Heart right ventricle (tissue), 16 donors: ENCODE results near the gene ATP6V1E1. TPM values are rescaled to one million over a fixed set of nuclear protein-coding genes. Genes with fewer than 3 reads are reported as not detected.
A peak's percentile ranks its signal among the peaks of the same experiment; 100 is the strongest.

Experiments used
- ATAC-seq, 8 donors: fragments of 200-7000 bp; cut with Tn5 transposase; one replicate each; pipeline ENCODE4 v1.9.1; 2020; ENCODE audit warnings: mild to moderate bottlenecking in 8 of 8, moderate library complexity in 8 of 8, moderate number of reproducible peaks in 1 of 8
- DNase-seq, 2 donors: peaks; one replicate each; pipeline ENCODE4 v3.0.0-alpha.2; 2020
- H3K27ac ChIP-seq, 10 donors: fragments of 200-600 bp; sonication (generic) in 2 of 10; one replicate each; pipeline versions ENCODE4 v1.5.0 to v1.8.0; 2020 to 2022; ENCODE audit warnings: mild to moderate bottlenecking in 3 of 10
- H3K27me3 ChIP-seq, 7 donors: fragments of 200-600 bp; one replicate each; pipeline ENCODE4 v1.8.0; 2021 to 2022; ENCODE audit warnings: mild to moderate bottlenecking in 2 of 7
- H3K36me3 ChIP-seq, 9 donors: fragments of 200-600 bp; sonication (generic) in 1 of 9; one replicate each; pipeline versions ENCODE4 v1.5.0 to v1.8.0; 2020 to 2022; ENCODE audit warnings: mild to moderate bottlenecking in 2 of 9
- H3K4me1 ChIP-seq, 9 donors: fragments of 200-600 bp; sonication (generic) in 1 of 9; one replicate each; pipeline versions ENCODE4 v1.5.0 to v1.8.0; 2020 to 2022; ENCODE audit warnings: mild to moderate bottlenecking in 4 of 9
- H3K4me3 ChIP-seq, 10 donors: fragments of 200-600 bp; sonication (generic) in 2 of 10; one replicate each; pipeline versions ENCODE4 v1.5.0 to v1.8.0; 2020 to 2022; ENCODE audit warnings: mild to moderate bottlenecking in 7 of 10, moderate library complexity in 2 of 10
- H3K9me3 ChIP-seq, 11 donors: fragments of 200-600 bp in 10 of 11; sonication (generic) in 2 of 11; one replicate each; pipeline versions ENCODE4 v1.5.0 to v1.8.0; 2013 to 2022; ENCODE audit warnings: mild to moderate bottlenecking in 2 of 11, control low read depth in 1 of 11, moderate library complexity in 1 of 11
- WGBS, 2 donors: extraction: QIAGEN DNeasy Blood & Tissue Kit; methylation state at CpG; one replicate each; pipeline ENCODE4 v1.1.7; 2013; ENCODE audit warnings: inconsistent platforms in 1 of 2; 5-methylcytosine and 5-hydroxymethylcytosine counted together
- intact Hi-C, 10 donors: fragments of 100-400 bp; cut with DNase I; formaldehyde crosslinking; loops; one replicate each; pipeline versions ENCODE4 v1.11.1 to v1.14.2; 2022
- polyA plus RNA-seq, 2 donors: library from polyadenylated mRNA; stranded (reverse); fragments of 200-250 nt; gene quantifications; one replicate each; pipeline ENCODE4 v1.2.3, GENCODE V29; 2013
- total RNA-seq, 10 donors: library from RNA; stranded (reverse); fragmentation: NEBNext Ultra II Directional in 3 of 10; extraction: Animal tissue kit (Norgen Biotek cat#: 25700) in 3 of 10; gene quantifications; one replicate each; pipeline versions ENCODE4 v1.2.1 to v1.2.4, GENCODE V29; 2021 to 2023
- TF ChIP-seq, protein P1 (sequence below), 9 donors: fragments of 200-600 bp; sonication (generic) in 2 of 9; IDR thresholded peaks; one replicate each; pipeline versions ENCODE4 v1.5.0 to v1.8.0; 2021 to 2022; ENCODE audit warnings: antibody characterized with exemption in 9 of 9, mild to moderate bottlenecking in 5 of 9, moderate library complexity in 1 of 9
- donor health status: Arrhythmogenic right ventricular cardiomyopathy.
- donor health status: ischemic (EF 13 %, LVEDD 7.1; RV severe dilation, severe dysfunction).
- donor health status: healthy with polysubstance abuse.
- donor health status: DM: no; HTN: yes; CAD: no.
- donor health status: DM: no; HTN: no; CAD: no.
- donor health status: ischemic (EF 25% LVEDD 6.9; RV normal size, moderate dysfunction).
- donor health status: ischemic (EF 25% LVEDD 5.7; RV mildly dilated, moderate dysfunction).
- donor health status: healthy.
- donor health status: DM: yes; HTN: yes; CAD: no.
- donor health status: Ischemic cardiomyopathy.
- donor health status: ischemic (EF 35%, LVEDD 5.7; RV mildly dilated, moderate dysfunction).
- donor health status: nonischemic (EF 11% LVEDD 7.7; RV severe dilation, severe dysfunction).
- donor health status: DM: yes; HTN: yes; CAD: no.
- donor health status: PGD.
- donor health status: ischemic (EF 29% LVEDD 5.4; RV normal size, mild dysfunction).
- donor health status: nonischemic (EF 23%, LVEDD 6.1; RV moderate dilation, normal function).

The ATP6V1E1 gene
- total and polyA plus RNA-seq, 12 donors: 73.4 to 278 (median 218) TPM

DNA sequence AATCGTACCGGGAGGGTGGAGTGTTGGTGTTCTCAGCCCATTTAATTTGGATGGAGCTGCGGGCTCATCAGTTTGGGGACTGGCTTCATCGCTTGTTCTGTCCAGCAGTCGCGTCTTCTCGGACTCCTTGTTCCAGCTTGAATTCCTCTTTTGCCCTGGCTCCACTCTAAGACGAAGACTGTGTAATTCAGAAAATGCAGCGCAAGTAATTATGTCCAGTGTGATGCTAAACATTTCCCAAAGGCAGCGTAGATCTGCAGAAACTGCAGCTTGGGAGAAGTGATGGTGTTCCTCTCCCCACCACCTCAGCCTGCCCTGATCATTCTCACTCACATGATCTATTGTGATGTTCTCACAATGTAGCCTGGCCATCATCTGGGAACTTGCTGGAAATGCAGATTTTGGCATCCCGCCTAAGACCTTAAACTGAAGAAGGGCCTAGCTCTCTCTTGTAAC, 64.6 kb downstream of the ATP6V1E1 start:
- TF ChIP-seq, protein P1, sequence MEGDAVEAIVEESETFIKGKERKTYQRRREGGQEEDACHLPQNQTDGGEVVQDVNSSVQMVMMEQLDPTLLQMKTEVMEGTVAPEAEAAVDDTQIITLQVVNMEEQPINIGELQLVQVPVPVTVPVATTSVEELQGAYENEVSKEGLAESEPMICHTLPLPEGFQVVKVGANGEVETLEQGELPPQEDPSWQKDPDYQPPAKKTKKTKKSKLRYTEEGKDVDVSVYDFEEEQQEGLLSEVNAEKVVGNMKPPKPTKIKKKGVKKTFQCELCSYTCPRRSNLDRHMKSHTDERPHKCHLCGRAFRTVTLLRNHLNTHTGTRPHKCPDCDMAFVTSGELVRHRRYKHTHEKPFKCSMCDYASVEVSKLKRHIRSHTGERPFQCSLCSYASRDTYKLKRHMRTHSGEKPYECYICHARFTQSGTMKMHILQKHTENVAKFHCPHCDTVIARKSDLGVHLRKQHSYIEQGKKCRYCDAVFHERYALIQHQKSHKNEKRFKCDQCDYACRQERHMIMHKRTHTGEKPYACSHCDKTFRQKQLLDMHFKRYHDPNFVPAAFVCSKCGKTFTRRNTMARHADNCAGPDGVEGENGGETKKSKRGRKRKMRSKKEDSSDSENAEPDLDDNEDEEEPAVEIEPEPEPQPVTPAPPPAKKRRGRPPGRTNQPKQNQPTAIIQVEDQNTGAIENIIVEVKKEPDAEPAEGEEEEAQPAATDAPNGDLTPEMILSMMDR (IDR thresholded peaks at IDR 0.05): no peak
- intact Hi-C loops: loop anchor here in 3 of 10 donors (2.0 to 10.0 kb wide), 3 partner anchors 75 to 221 kb away; partner anchors contain the start of gene BCL2L13 (in 2 of the 3)
- Histone ChIP-seq H3K4me3 (peak overlapping the region in 5 of 10 donors; percentile 1 to 23 (median 5)), H3K27me3 (no peaks in the 10 kb centered on the region), H3K36me3 (no peaks in the 10 kb centered on the region), H3K9me3 (no peaks in the 10 kb centered on the region), H3K4me1 (peaks cover 9 to 33% (median 21%) of the 10 kb centered on the region in 9 donors), H3K27ac (peak overlapping the region; percentile 55 to 88 (median 82))
- 62 to 65% methylated on average over 11 of the region's 11 CpGs for WGBS, 2 donors
- DNase-seq (peak in 1 of 2 donors; percentile 36), ATAC-seq (peak; percentile 16 to 54 (median 32))

DNA sequence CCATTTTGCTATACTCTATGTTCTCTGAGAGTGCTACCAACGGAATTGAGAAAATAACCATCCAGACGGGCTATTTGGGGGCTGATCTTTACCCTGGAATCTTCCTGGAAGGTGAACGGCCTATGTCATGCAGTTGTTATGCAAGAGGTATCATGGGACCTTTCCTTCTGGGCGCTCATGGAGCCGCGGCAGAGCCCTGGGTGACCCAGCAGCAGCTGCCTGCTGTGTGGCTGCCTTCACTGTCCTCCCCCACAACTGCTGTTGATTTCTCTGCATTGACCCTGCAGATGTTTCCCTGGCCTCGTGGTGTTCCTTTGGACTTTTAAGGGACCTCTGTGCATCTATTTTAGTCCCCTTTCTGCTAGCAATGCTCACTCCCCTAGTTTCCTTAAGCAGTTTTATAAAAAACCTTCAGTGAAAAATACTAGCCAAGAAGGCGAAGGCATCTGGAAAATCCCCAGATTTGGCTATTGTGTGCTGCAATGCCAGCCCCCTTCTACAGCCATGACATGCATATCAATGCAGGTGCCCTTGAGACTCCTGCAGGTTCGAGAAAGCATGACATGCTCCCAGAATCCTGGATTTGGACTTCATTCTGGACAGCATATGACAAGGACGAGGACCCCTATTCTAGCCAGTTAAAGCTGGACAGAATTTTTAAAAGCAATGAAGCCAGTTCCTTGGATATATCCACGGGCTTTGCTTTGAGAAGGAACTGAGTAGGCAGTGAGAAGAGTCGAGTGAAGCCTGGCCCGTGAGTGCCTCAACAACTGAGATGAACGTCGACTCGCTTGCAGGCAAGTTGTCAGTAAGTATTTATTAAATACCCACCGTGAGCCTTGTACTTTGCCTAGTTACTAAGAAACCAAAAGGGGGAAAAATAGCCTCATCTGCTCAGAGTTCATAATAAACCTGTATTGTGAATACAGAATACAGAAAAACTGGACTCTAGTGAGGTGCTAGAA, 65.4 kb downstream of the ATP6V1E1 start, which contains the start of gene SLC25A18:
TSS of gene SLC25A18 (plus strand) at position 593 of the 965 bp plus-strand sequence. CDS start 16,447 bp downstream, outside the sequence.
- Histone ChIP-seq H3K4me1 (peaks cover 9 to 33% (median 21%) of the 10 kb centered on the region in 9 donors), H3K27ac (peak within 1 kb of the TSS; percentile 55 to 88 (median 82)), H3K4me3 (peak within 1 kb of the TSS in 5 of 10 donors; percentile 1 to 23 (median 5)), H3K27me3 (no peaks in the 10 kb centered on the region), H3K36me3 (no peaks in the 10 kb centered on the region), H3K9me3 (no peaks in the 10 kb centered on the region)
- WGBS, 2 donors: 32 to 36% methylated on average over 17 of the region's 17 CpGs
- intact Hi-C loops: loop anchor here in 3 of 10 donors (2.0 to 10.0 kb wide), 3 partner anchors 76 to 222 kb away; partner anchors contain the start of gene BCL2L13 (in 2 of the 3)
- peak; percentile 50 to 64 for DNase-seq
- TF ChIP-seq, protein P1 (IDR thresholded peaks at IDR 0.05): peak in 2 of 9 donors; percentile 4 to 14
- ATAC-seq: peak; percentile 78 to 94 (median 92)

DNA sequence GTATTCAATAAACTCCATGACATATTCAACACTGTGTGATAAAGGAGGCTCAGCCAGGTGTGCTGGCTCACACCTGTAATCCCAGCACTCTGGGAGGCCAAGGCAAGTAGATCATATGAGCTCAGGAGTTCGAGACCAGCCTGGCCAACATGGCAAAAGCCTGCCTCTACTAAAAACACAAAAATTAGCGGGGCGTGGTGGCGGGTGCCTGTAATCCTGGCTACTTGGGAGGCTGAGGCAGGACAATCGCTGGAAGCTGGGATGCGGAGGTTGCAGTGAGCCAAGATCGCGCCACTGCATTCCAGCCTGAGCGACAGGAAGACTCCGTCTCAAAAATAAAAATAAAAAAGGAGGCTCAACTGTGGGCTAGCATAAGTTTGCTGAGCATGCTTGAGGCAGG, 69.4 kb downstream of the ATP6V1E1 start:
- Histone ChIP-seq H3K4me3 (no peak overlapping the region), H3K4me1 (peaks cover 9 to 24% (median 21%) of the 10 kb centered on the region in 9 donors), H3K27ac (peak overlapping the region in 1 of 10 donors; percentile 55), H3K36me3 (peaks cover 0 to 8% (median 0%) of the 10 kb centered on the region in 9 donors), H3K9me3 (no peaks in the 10 kb centered on the region), H3K27me3 (no peaks in the 10 kb centered on the region)
- no peak for ATAC-seq
- TF ChIP-seq, protein P1 (IDR thresholded peaks at IDR 0.05): no peak
- WGBS, 2 donors: 90 to 91% methylated on average over 10 of the region's 10 CpGs
- no peak for DNase-seq
- intact Hi-C loops: loop anchor here in 4 of 10 donors (5.0 to 10.0 kb wide), 5 partner anchors 156 to 516 kb away; partner anchors contain the start of gene PEX26 (in 1 of the 4)

DNA sequence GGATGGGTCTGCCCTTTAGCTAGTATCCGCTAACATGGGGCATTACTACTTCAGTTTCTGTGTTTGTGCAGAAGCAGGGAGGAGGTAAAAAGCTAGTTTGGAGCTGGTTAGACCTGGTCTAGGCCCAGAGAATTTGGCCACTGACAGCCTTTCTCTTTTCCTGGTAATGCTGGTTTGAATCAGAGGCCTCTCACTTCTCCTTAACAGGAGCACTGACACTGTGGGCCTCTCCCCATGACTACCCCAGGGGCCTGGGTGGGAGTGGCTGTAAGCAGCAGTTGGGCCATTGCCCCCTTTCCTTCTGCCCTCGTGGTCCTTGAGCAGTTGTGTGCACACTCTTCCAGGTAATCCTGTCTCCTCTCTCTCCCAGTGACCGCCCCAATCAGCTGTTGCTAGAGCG, 73.7 kb downstream of the ATP6V1E1 start:
- H3K4me1 ChIP-seq: no peaks in the 10 kb centered on the region
- no peaks in the 10 kb centered on the region for H3K27me3 ChIP-seq
- WGBS, 2 donors: 84 to 89% methylated on average over 4 of the region's 4 CpGs
- no peaks in the 10 kb centered on the region for H3K9me3 ChIP-seq
- intact Hi-C loops: loop anchor here in 4 of 10 donors (5.0 to 10.0 kb wide), 5 partner anchors 160 to 520 kb away; partner anchors contain the start of gene PEX26 (in 1 of the 4)
- TF ChIP-seq, protein P1 (IDR thresholded peaks at IDR 0.05): no peak
- no peak overlapping the region for H3K4me3 ChIP-seq
- no peak for DNase-seq
- ATAC-seq: no peak
- no peak overlapping the region for H3K27ac ChIP-seq
- H3K36me3 ChIP-seq: peaks cover 0 to 40% (median 0%) of the 10 kb centered on the region in 9 donors
